HG03571 (cell line): ENCODE data around the gene PTPRE.

Experiments used
- ATAC-seq: cut with Tn5 transposase; IDR thresholded peaks from one replicate; pipeline ENCODE4 v1.9.1; 2021; ENCODE audit not compliant: unreplicated experiment

Gene PTPRE

GRCh38 chr10:127949831-127950230 lies 42.9 kb downstream of the PTPRE start:
- ATAC-seq, result no peak

- ATAC-seq, result no peak
Measured at GRCh38 chr10:127951861-127952574, 45.1 kb downstream of the PTPRE start.

GRCh38 chr10:127952575-127952869 lies 45.6 kb downstream of the PTPRE start:
- no peak for ATAC-seq

- no peak for ATAC-seq
Measured at GRCh38 chr10:127952918-127953317, 46.0 kb downstream of the PTPRE start.

GRCh38 chr10:127953876-127954275 lies 47.0 kb downstream of the PTPRE start:
- no peak for ATAC-seq

- ATAC-seq, result no peak
Measured at GRCh38 chr10:127959428-127959827, 52.5 kb downstream of the PTPRE start.

GRCh38 chr10:127961071-127961470 lies 54.2 kb downstream of the PTPRE start:
- no peak for ATAC-seq

GRCh38 chr10:127962205-127962604 lies 55.3 kb downstream of the PTPRE start:
- no peak for ATAC-seq

- no peak for ATAC-seq
Measured at GRCh38 chr10:127963136-127963535, 56.2 kb downstream of the PTPRE start.

- ATAC-seq, result no peak
Measured at GRCh38 chr10:127964621-127965020, 57.7 kb downstream of the PTPRE start.

- ATAC-seq, result no peak
Measured at GRCh38 chr10:127966875-127967274, 60.0 kb downstream of the PTPRE start.

GRCh38 chr10:127968027-127968441 lies 61.1 kb downstream of the PTPRE start:
- ATAC-seq, result no peak

- ATAC-seq, result no peak
Measured at GRCh38 chr10:127968659-127969058, 61.8 kb downstream of the PTPRE start.

GRCh38 chr10:127971101-127971946 lies 64.4 kb downstream of the PTPRE start:
- ATAC-seq, result no peak

- ATAC-seq, result no peak
Measured at GRCh38 chr10:127971963-127972615, 65.2 kb downstream of the PTPRE start.

GRCh38 chr10:127972751-127973357 lies 66.0 kb downstream of the PTPRE start:
- ATAC-seq, result no peak

- ATAC-seq, result no peak
Measured at GRCh38 chr10:127973791-127974311, 66.9 kb downstream of the PTPRE start.

- ATAC-seq, result no peak
Measured at GRCh38 chr10:127974911-127975310, 68.0 kb downstream of the PTPRE start.

GRCh38 chr10:127976286-127976685 lies 69.4 kb downstream of the PTPRE start:
- no peak for ATAC-seq

GRCh38 chr10:127976701-127977356 lies 69.9 kb downstream of the PTPRE start:
- no peak for ATAC-seq
